Measurements from ENCODE around the gene P4HA2.
A peak's percentile ranks its signal among the peaks of the same experiment; 100 is the strongest.

The P4HA2 gene

DNA sequence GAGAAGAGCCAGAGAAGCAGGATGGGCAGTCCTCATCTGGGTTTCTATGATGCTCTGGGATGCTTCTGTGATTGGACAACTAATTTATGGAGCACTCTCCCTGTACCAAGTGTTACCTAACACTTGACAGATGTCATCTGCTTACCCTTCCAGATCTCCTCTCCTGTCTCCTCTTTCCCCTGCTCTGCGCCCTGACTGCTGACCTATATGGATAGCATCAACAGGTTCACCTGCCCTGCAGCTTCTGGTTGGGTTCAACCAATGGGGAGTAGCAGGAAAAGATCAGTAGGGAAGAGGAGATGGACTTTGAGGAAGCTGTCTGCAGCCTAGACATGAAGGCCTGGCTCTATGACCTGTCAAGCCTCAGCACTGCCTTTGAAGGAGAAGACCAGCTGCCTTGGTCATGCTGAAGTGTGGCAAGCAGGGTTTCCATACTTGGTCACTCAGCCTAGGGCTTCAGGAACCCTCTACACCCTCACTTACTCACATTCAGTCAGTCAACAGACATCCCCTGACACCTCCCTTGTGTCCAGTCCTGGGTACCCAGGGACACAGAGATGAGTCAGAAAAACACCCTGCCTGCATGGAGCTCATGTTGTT, 11.3 kb upstream of the P4HA2 start:
- Histone ChIP-seq H3K27ac (no peak overlapping the region), H3K36me3 (no peaks in the 10 kb centered on the region), H3K27me3 (no peaks in the 10 kb centered on the region), H3K4me3 (no peak overlapping the region), H3K4me1 (no peaks in the 10 kb centered on the region), H3K9me3 (peaks cover 0 to 4% (median 4%) of the 10 kb centered on the region in 3 donors)
- TF ChIP-seq, protein P1, sequence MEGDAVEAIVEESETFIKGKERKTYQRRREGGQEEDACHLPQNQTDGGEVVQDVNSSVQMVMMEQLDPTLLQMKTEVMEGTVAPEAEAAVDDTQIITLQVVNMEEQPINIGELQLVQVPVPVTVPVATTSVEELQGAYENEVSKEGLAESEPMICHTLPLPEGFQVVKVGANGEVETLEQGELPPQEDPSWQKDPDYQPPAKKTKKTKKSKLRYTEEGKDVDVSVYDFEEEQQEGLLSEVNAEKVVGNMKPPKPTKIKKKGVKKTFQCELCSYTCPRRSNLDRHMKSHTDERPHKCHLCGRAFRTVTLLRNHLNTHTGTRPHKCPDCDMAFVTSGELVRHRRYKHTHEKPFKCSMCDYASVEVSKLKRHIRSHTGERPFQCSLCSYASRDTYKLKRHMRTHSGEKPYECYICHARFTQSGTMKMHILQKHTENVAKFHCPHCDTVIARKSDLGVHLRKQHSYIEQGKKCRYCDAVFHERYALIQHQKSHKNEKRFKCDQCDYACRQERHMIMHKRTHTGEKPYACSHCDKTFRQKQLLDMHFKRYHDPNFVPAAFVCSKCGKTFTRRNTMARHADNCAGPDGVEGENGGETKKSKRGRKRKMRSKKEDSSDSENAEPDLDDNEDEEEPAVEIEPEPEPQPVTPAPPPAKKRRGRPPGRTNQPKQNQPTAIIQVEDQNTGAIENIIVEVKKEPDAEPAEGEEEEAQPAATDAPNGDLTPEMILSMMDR (IDR thresholded peaks at IDR 0.05) = no peak
- intact Hi-C loops (cut with DNase I; ENCODE audit: low total_unique reads) = loop anchor here (2.0 kb wide), 1 partner anchor 44 kb away; no protein-coding TSS in a partner anchor
- DNase-seq = peak; percentile 14 to 43

- no peak overlapping the region for H3K27ac ChIP-seq
- H3K9me3 ChIP-seq = no peaks in the 10 kb centered on the region
- no peaks in the 10 kb centered on the region for H3K27me3 ChIP-seq
- H3K4me3 ChIP-seq = no peak overlapping the region
- intact Hi-C loops (cut with DNase I; ENCODE audit: low total_unique reads) = loop anchor here (2.0 kb wide), 1 partner anchor 45 kb away; no protein-coding TSS in a partner anchor
- DNase-seq = peak; percentile 82 to 83
- no peaks in the 10 kb centered on the region for H3K4me1 ChIP-seq
- H3K36me3 ChIP-seq = no peaks in the 10 kb centered on the region
- TF ChIP-seq, protein P1 (IDR thresholded peaks at IDR 0.05) = peak; percentile 83 to 86
Measured at GRCh38 chr5:132238169-132238744, 10.6 kb upstream of the P4HA2 start.

GRCh38 chr5:132237670-132238069, 10.0 kb upstream of the P4HA2 start:
- Histone ChIP-seq H3K27ac (no peak overlapping the region), H3K4me1 (no peaks in the 10 kb centered on the region), H3K27me3 (no peaks in the 10 kb centered on the region), H3K4me3 (no peak overlapping the region), H3K36me3 (no peaks in the 10 kb centered on the region), H3K9me3 (no peaks in the 10 kb centered on the region)
- TF ChIP-seq, protein P1 (IDR thresholded peaks at IDR 0.05) = no peak
- peak in 1 of 2 donors; percentile 7 for DNase-seq
- intact Hi-C loops (cut with DNase I; ENCODE audit: low total_unique reads) = loop anchor here (2.0 kb wide), 1 partner anchor 45 kb away; no protein-coding TSS in a partner anchor

- Histone ChIP-seq H3K4me1 (no peaks in the 10 kb centered on the region), H3K36me3 (no peaks in the 10 kb centered on the region), H3K9me3 (no peaks in the 10 kb centered on the region), H3K27me3 (no peaks in the 10 kb centered on the region), H3K27ac (no peak overlapping the region), H3K4me3 (no peak overlapping the region)
- TF ChIP-seq, protein P1 (IDR thresholded peaks at IDR 0.05) = no peak
- intact Hi-C loops (cut with DNase I; ENCODE audit: low total_unique reads) = no loop called here
- peak; percentile 15 to 51 for DNase-seq
Measured at GRCh38 chr5:132237141-132237540, 9.5 kb upstream of the P4HA2 start.

GRCh38 chr5:132235340-132235739, 7.7 kb upstream of the P4HA2 start:
- intact Hi-C loops (cut with DNase I; ENCODE audit: low total_unique reads) = no loop called here
- no peak for DNase-seq
- H3K27ac ChIP-seq = no peak overlapping the region
- no peaks in the 10 kb centered on the region for H3K9me3 ChIP-seq
- TF ChIP-seq, protein P1 (IDR thresholded peaks at IDR 0.05) = no peak
- H3K36me3 ChIP-seq = no peaks in the 10 kb centered on the region
- H3K4me1 ChIP-seq = no peaks in the 10 kb centered on the region
- H3K4me3 ChIP-seq = no peak overlapping the region
- H3K27me3 ChIP-seq = no peaks in the 10 kb centered on the region
